Body of pancreas (tissue), 4 donors: ENCODE data around the gene SLC12A3. TPM values are rescaled to one million over a fixed set of nuclear protein-coding genes. Genes with fewer than 3 reads are reported as not detected.
A peak's percentile ranks its signal among the peaks of the same experiment; 100 is the strongest.

Experiments used
- ATAC-seq: fragments of 150-250 bp; one replicate; pipeline ENCODE4 v1.9.1; 2016
- DNase-seq, 4 donors: peaks; one replicate each; pipeline ENCODE4 v3.0.0-alpha.2; 2019
- H3K27ac ChIP-seq, 4 donors: fragments of 200-600 bp; sonication (generic); 1 replicate in 3 of 4; 2 replicates in 1 of 4; pipeline versions ENCODE4 v1.5.1 to v1.6.1; 2016 to 2019; ENCODE audit warnings: mild to moderate bottlenecking in 1 of 4, mixed read lengths in 1 of 4, moderate library complexity in 1 of 4
- H3K27me3 ChIP-seq, 2 donors: fragments of 200-600 bp; sonication (generic); one replicate each; pipeline ENCODE4 v1.6.0; 2016; ENCODE audit warnings: mild to moderate bottlenecking in 1 of 2
- H3K36me3 ChIP-seq, 2 donors: fragments of 200-600 bp; sonication (generic); replicated peaks in 1 of 2; 2 replicates each; pipeline ENCODE4 v1.5.1; 2016; ENCODE audit warnings: low read depth in 2 of 2; ENCODE audit not compliant: insufficient read depth in 1 of 2
- H3K4me1 ChIP-seq: fragments of 200-600 bp; sonication (generic); one replicate; pipeline ENCODE4 v1.6.0; 2016
- H3K4me3 ChIP-seq, 2 donors: fragments of 200-600 bp; sonication (generic); 1 replicate in 1 of 2; 2 replicates in 1 of 2; pipeline ENCODE4 v1.5.1; 2016 to 2019
- H3K9me3 ChIP-seq, 3 donors: fragments of 200-600 bp; sonication (generic); 1 replicate in 2 of 3; 2 replicates in 1 of 3; pipeline ENCODE4 v1.5.1; 2016
- CTCF ChIP-seq, 7 experiments: fragments of 450-650 bp in 4 of 7; fragments of 200-600 bp in 3 of 7; sonication (generic) in 3 of 7; IDR thresholded peaks; one replicate each; pipeline ENCODE4 v1.5.1; 2016 to 2019; ENCODE audit warnings: antibody characterized with exemption in 7 of 7
- POLR2A ChIP-seq, 3 donors: fragments of 450-650 bp; IDR thresholded peaks; one replicate each; pipeline ENCODE4 v1.6.1; 2016; ENCODE audit warnings: antibody characterized with exemption in 3 of 3, mild to moderate bottlenecking in 2 of 3
- WGBS, 2 donors: methylation state at CpG; one replicate each; pipeline ENCODE4 v1.1.5; 2017; 5-methylcytosine and 5-hydroxymethylcytosine counted together
- intact Hi-C: fragments of 100-400 bp; cut with DNase I; formaldehyde crosslinking; loops from one replicate; pipeline ENCODE4 v1.15.1; 2023
- total RNA-seq, 2 donors: library from RNA; depleted of rRNA; stranded (reverse); fragments of >200 nt; gene quantifications; one replicate each; pipeline ENCODE4 v1.1.0, GENCODE V29; 2016

SLC12A3 gene
- total RNA-seq, 2 donors from 2014 or later = not detected

- H3K27ac ChIP-seq = peak overlapping the region in 1 of 4 donors; percentile 4
- no peaks in the 10 kb centered on the region for H3K9me3 ChIP-seq
- no peak for ATAC-seq
- 64 to 71% methylated on average over 5 of the region's 5 CpGs for WGBS, 2 donors
- peaks cover 0 to 6% of the 10 kb centered on the region in 2 donors for H3K36me3 ChIP-seq
- TF ChIP-seq POLR2A (IDR thresholded peaks at IDR 0.05) (no peak), CTCF (IDR thresholded peaks at IDR 0.05) (no peak)
- H3K4me1 ChIP-seq = no peaks in the 10 kb centered on the region
- no peaks in the 10 kb centered on the region for H3K27me3 ChIP-seq
- H3K4me3 ChIP-seq = no peak overlapping the region
- intact Hi-C loops = no loop called here
- DNase-seq = no peak
Measured at GRCh38 chr16:56836410-56837230, 28.4 kb upstream of the SLC12A3 start.

GRCh38 chr16:56838622-56839337 lies 26.2 kb upstream of the SLC12A3 start:
- Histone ChIP-seq H3K4me1 (no peaks in the 10 kb centered on the region), H3K4me3 (no peak overlapping the region), H3K27ac (no peak overlapping the region), H3K27me3 (no peaks in the 10 kb centered on the region), H3K36me3 (peaks cover 0 to 8% of the 10 kb centered on the region in 2 donors), H3K9me3 (no peaks in the 10 kb centered on the region)
- TF ChIP-seq CTCF (IDR thresholded peaks at IDR 0.05) (no peak), POLR2A (IDR thresholded peaks at IDR 0.05) (no peak)
- no peak for ATAC-seq
- no peak for DNase-seq
- WGBS, 2 donors = 72 to 75% methylated on average over 9 of the region's 9 CpGs
- intact Hi-C loops = no loop called here

- Histone ChIP-seq H3K27me3 (no peaks in the 10 kb centered on the region), H3K4me1 (no peaks in the 10 kb centered on the region), H3K36me3 (peaks cover 0 to 4% of the 10 kb centered on the region in 2 donors), H3K27ac (no peak overlapping the region), H3K4me3 (no peak overlapping the region), H3K9me3 (no peaks in the 10 kb centered on the region)
- intact Hi-C loops = no loop called here
- DNase-seq (no peak), ATAC-seq (no peak)
- TF ChIP-seq CTCF (IDR thresholded peaks at IDR 0.05) (no peak), POLR2A (IDR thresholded peaks at IDR 0.05) (no peak)
- 79 to 83% methylated on average over 2 of the region's 2 CpGs for WGBS, 2 donors
Measured at GRCh38 chr16:56841233-56841632, 23.8 kb upstream of the SLC12A3 start.

DNA sequence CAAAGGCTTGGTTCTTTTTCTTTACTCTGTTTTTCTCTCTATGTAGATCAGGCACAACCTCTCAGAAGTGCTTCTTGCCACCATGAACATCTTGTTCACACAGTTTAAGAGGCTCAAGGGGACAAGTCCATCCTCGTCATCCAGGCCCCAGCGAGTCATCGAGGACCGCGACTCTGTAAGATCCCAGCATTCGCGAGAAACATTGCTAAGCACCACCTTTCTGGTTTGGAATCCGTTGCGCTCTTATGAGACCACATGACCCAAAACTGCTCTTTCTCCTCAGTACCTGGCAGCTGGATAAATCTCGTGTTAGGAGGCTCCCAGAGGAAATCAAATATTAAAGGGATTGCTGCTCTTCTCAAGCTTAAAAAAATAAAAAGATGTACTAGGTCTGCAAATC lies 23.3 kb upstream of the SLC12A3 start:
- ATAC-seq = no peak
- WGBS, 2 donors = 93 to 95% methylated on average over 10 of the region's 10 CpGs
- H3K4me3 ChIP-seq = no peak overlapping the region
- H3K9me3 ChIP-seq = no peaks in the 10 kb centered on the region
- TF ChIP-seq CTCF (IDR thresholded peaks at IDR 0.05) (no peak), POLR2A (IDR thresholded peaks at IDR 0.05) (no peak)
- DNase-seq = no peak
- H3K27ac ChIP-seq = no peak overlapping the region
- H3K27me3 ChIP-seq = no peaks in the 10 kb centered on the region
- peaks cover 0 to 4% of the 10 kb centered on the region in 2 donors for H3K36me3 ChIP-seq
- H3K4me1 ChIP-seq = no peaks in the 10 kb centered on the region
- intact Hi-C loops = no loop called here
